Stimulated activated CD4-positive, alpha-beta T cell treated with anti-CD3 and anti-CD28 coated beads, Interleukin-15, amount 100 ng/mL, for 1 hour (primary cell): Measurements from ENCODE around the gene USP20.
"Not testable (repeated sequence)": the region's sequence is repeated elsewhere in the genome, so short reads cannot be mapped to it uniquely, and the experiment has no call there.

ENCODE experiments used
- DNase-seq, 2 donors: peaks; one replicate each; pipeline ENCODE4 v3.0.0-alpha.2; 2020; ENCODE audit warnings: low read depth in 1 of 2, low spot score in 1 of 2

The USP20 gene

DNA sequence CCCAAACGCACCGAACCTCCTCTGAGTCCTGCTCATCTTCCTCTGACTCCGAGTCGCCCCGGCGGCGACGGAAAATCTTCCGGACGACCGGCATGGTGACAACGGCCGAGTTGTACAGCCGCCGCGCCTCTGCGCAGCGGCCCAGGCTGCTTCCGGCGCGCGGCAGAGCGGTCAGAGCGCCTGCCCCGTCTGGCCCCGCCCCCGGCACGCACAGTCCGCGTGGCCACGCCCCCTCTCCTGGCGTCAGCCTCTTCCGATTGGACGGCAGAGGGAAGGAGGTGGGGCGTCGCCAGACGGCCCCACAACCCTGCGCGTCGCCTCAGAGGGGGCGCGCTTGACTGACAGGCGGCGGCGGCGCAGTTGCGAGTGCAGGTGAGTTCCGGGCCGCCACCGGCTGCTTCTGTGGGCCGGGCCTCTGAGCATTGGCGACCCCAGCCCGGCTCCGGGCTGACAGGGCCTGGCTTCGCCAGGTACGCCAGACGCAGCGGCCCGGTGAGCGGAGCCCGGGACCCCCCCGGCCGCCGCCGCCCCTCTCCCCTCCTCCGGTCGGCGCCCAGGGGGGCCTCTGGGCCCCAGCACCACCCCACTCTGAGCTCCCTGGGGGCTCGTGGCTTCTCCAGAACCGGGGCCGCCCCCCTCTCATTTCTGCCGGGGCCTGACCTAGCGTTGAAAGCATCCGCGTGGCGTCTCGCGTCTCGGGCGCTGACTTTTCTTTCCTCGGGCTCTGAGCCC lies at the start of gene USP20, which contains the start of gene C9orf78:
Gene USP20 (plus strand): TSS at position 331 of the 732 bp plus-strand sequence. CDS start 17,098 bp downstream, outside the sequence.
Gene C9orf78 (minus strand): TSS at position 148 of the 732 bp plus-strand sequence. CDS start 54 bp downstream, at position 94.
- peak; percentile 97 for DNase-seq

DNA sequence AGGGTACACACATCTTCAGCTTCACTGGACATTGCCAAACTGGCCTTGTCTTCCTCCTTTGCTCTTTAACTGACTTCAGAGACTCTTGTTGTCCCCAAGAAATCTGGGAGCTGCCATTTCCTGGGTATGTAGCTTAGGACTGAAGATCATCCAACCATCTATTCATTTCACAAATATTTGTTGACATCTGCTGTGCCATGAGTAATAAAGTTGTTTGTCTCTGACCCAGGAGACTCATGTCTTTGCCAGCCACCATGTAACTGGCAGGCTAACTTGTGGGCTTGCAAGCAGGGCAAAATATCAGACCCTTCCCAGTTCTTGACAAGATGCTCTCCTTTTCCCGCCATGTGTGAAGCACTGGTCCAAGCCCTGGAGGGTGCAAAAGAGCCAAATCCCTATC lies 49.4 kb upstream of the USP20 start:
- DNase-seq = no peak

DNA sequence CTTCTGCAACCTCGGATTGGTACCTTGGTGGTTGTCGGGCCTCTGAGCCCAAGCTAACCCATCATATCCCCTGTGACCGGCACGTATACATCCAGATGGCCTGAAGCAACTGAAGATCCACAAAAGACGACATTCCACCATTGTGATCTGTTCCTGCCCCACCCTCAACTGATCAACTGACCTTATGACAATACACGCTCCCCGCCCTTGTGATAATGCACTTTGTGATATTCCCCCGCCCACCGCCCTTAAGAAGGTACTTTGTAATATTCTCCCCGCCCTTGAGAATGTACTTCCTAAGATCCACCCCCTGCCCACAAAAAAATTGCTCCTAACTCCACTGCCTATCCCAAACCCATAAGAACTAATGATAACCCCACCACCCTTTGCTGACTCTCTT lies 48.8 kb upstream of the USP20 start:
- DNase-seq = no peak

DNA sequence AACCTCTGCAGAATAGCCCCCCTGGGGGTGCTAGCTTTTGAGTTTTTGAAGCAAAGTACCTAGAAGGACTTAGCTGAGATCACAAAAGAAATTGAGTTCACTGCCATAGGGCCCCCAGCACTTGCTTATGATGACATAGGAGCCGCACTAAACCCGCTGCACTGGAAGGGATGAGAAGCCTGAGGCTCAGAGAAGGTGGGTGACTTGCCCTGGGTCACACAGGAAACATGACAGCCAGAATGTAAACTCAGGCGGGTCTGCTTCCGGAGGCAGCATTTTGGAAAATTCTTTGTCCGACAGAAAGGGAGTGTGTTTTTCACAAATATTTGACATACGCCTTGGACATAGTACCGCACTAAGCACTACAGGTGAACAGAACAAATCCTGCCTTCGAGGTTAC lies 40.7 kb upstream of the USP20 start:
- DNase-seq = no peak

DNA sequence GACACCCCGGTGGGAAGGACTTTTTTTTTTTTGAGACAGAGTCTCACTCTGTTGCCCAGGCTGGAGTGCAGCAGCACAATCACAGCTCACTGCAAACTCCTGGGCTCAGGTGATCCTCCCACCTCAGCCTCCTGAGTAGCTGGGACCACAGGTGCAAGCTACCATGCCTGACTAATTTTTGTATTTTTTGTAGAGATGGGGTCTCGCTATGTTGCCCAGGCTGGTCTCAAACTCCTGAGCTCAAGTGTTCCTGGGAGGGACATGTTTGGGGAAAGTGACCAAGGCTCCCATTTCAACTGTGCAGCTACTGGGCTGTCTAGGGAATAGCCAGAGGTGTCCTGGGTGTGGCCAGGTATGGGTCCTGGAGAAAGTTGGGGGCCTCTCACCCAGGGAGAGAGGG lies 39.2 kb upstream of the USP20 start:
- DNase-seq = not testable (repeated sequence)

DNA sequence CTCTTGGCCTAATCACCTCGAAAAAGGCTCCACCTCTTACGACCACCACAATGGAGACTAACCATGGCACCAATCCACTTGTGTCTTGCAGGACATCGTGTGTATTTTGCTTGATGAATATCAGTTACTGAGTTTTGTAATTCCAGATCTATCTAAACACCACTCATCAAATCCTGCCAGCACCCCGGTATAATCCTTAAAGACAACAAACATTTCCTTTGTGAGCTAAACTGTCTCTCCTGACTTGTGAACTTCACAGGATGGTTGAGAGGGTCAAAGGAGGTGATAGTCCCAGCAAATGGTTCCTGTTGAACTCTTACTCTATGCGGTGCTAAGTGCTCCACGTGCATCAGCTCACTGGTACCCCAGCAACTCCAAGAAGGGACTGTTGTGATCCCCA lies 36.3 kb upstream of the USP20 start:
- no peak for DNase-seq

DNA sequence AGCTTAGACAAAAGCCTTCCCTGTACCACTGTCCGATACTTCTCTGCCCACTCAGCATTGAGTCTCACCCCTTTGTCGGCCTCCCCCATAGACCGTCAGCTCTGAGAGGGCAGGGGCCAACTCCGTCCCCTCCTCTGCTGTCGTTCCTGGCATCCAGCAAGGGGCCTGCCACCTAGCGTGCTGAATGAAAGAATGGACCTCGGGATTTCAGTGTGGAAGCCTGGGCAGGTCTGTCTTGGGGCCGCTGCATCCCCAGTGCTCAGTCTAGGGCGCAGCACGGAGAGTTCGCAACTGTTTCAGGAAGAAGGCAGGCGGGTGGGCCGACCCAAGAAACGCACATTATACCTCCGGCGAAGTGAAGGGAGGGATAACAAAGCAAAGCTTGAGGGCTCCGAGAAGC lies 33.8 kb upstream of the USP20 start:
- no peak for DNase-seq

DNA sequence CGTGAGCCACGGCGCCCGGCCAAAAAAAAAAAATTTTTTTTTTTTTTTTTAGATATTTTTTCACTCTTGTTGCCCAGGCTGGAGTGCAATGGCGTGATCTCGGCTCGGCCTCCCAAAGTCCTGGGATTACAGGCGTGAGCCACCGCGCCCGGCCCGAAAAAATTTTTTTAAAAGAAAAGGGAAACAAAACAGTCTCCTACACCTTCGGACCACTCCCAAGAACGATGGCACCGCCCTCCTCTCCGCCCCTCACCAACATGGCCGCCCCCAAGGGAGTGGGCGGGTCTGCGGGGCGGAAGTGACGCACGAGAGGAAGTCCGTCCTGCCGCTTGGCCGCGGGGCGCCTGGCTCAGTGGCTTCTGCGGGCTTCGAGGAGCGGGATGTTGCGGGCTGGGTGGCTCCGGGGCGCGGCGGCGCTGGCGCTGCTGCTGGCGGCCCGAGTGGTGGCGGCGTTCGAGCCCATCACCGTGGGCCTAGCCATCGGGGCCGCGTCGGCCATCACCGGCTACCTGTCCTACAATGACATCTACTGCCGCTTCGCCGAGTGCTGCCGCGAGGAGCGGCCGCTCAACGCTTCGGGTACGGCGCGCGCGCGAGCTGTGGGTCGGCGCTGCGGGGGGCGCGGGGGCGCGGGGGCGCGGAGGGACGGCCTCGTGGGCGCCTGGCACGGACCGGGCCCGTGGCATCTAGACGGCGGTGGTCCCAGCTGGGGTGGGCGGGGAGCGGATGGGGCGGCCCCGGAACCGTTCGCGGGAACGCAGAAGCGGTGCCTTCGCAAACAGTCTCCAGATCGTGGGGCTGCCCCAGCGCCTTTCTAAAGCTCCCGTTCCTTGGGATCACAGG lies 32.2 kb upstream of the USP20 start, which contains the start of gene TOR1B:
Gene TOR1B (plus strand): TSS at position 352 of the 843 bp plus-strand sequence. CDS start 29 bp downstream, at position 381.
- DNase-seq = peak; percentile 87 to 92

DNA sequence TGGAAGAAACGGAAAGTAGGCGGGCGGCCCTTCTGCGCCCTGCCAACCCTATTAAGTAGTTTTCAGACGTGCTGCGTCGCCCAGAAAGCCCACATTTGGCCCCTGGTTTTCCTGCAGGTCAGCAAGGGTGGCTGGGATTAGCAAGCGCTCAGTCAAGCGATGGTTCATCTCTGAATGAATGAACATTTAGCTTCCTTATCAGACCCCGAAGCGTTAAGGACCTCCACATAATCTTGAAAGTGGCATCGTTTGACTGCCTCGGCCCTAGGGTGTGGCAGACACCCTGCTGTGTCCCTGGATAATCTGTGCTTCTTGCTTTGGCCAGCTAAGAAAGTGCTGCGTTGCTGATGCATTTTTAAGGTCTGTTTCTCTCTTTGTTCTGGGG lies 31.6 kb upstream of the USP20 start:
- DNase-seq = no peak

DNA sequence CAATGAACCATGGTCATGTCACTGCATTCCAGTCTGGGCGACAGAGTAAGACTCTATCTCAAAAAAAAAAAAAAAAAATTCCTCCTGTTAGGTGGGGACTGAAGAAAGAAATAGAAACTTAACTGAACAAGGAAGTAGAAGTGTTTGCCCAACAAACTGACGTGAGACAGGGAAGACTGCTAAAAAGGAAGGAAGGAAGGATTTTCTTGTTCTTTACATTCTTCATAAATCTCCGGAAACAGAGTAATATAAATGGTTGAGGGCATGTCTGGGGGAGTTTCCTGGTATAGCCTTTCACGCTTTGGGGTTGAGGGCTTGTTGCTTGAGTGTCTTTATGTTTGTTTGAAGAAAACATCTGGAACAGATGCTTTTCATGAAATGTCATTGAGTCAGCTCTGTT lies 29.2 kb upstream of the USP20 start:
- no peak for DNase-seq

DNA sequence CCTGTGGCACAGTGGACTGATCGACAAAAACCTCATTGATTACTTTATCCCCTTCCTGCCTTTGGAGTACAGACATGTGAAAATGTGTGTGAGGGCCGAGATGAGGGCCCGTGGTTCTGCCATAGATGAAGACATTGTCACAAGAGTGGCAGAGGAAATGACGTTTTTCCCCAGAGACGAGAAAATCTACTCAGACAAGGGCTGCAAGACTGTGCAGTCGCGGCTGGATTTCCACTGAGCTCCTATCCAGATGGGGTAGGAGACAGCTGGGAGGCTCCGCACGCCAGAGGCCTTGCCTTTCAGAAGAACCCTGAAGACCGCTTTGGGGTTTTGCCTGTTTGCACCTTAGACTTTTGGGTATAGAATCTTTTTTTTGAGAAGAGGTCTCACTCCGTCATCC lies 25.9 kb upstream of the USP20 start:
- DNase-seq = no peak

DNA sequence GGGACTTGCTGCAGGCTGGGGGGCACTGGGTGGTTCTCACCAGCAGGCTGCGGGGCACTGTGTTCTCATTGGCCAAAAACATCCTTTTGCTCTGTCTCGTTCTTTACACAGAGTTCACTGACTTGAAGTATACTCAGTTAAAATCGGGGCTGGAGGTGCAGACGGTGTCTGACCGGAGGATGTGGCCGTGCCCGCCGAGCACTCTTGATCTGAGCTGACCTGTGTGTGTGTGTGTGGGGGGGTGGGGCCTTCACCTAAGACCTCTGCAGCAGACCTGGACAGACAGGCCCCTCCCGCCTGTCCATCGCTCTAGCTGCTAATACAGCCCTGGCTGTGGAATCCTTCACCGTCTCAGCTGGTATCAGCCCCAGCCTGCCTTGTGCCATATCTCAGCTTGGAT lies 25.1 kb upstream of the USP20 start:
- DNase-seq = no peak

DNA sequence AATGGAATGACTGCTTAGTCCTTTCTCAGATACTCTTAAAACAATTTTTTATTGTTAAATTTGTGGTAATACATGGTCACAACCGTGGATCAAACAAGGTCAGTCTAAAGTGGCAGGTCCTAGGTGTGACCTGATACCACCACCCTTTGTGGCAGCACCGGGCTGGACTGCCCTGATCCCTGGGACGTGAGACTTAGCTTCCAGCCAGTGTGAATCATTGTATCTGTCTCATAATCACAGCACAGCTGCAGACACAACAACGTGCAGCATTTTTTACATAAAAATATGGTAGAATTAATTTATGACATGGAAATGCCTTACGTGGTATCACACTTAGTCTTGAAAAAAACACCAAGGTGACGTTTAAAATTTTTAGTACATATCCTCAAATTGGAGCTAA lies 24.5 kb upstream of the USP20 start:
- DNase-seq = no peak

DNA sequence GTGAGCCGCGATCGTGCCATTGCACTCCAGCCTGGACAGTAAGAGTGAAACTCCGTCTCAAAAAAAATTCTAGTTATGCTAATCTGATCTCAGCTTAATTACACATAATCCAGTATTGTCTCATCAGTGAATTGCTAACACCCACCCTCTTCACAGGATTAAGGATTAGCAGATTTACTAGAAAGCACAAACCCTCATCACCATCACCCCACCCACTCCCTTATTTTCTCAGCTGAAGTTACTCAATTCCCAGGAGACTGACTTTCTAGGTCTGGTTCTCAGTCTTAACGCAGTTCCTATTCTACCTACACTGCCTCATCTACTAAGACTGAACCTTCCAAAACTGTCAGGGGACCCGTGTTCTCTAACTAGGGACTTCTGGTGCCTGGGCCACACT lies 23.3 kb upstream of the USP20 start:
- no peak for DNase-seq

DNA sequence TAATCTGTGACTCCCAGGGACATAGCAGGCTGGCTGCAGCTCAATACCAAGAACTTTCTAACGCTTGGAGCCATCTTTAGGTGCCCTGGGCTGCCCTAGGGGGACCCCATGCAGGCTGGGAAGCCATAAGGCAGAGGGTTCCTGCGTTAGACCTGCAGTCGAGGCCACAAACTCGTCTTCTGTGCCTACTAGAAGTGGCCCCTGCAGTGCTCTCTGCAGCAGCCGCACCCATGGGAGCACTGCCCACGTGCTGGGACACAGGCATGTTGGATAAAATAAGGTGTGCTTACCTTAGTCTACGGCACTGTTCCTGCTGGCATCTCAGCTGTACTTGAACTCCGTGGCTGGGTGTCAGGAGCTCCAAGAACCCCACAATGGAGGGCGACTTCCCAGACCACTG lies 22.9 kb upstream of the USP20 start:
- DNase-seq = no peak

DNA sequence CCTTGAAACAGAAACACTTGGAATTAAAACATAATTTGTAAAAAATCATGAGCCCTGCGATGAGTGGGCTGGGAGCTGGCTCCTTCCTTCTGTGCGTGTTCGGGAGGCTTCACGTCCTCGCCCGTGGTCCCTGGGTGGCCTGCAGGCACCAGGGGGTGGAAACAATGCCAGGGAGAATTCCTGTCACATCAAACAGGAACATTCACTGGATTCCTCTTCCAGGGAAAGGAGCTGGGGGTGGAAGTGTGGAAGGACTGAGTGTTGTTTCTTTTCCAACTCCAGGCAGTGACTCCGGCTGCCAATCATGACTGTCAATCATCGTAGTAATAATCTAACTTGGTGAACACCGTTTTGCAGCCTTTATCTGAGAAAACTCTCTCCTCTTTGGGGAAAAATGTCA lies 21.6 kb upstream of the USP20 start:
- no peak for DNase-seq

DNA sequence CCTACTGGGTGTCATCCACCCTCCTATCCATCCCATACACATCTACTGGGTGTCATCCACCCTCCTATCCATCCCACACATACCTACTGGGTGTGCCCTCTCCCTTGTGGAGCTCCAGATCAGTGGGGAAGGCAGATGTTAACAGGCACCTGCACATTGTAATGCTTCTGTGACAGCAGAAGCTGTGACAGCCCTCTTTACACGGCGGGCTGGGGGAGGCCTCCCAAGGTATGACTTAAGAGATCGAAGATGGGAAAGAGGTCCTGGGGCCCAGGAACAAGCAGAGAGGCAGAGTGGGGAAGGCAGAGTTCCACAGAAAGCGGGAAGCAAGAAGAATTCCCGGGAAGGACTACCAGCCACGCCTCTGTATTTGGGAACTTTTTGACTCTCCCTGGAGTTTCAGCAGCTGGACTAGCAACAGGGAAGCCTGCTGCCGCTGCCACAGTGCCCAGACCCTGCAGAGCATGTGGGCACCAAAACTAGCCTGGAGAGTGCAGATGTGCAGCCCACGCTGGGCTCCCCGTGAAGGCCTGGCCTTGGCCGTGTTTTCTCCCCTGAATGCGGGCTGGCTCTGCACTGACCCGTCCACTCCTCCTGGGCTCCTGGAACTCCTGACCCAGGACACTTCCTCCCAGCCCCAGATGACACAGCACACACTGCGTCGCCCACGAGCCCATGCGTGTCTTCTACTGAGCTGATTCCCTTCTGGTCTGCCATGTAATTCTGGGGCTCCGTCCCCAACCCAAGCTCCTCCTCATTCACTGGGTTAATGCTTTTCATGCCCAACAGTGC lies 20.6 kb upstream of the USP20 start:
- DNase-seq = no peak

DNA sequence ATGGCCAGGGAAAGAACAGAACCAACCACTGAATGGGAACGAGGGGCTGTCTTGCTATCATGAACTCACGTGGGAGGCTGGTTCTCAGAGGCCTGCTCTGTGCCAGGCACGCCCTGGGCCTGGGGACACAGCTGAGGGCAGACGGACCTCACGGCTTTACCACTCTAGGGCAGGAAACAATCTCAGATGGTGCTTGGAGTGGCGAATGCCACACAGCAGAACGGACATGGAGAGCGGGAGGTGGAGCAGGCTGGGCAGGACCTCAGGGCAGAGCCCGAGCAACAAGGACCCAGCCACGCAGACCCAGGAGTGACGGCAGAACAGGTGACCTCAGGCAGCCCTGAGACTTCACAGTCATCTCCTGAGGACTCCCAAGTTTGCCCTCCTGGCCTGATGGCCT lies 20.0 kb upstream of the USP20 start:
- DNase-seq = no peak

DNA sequence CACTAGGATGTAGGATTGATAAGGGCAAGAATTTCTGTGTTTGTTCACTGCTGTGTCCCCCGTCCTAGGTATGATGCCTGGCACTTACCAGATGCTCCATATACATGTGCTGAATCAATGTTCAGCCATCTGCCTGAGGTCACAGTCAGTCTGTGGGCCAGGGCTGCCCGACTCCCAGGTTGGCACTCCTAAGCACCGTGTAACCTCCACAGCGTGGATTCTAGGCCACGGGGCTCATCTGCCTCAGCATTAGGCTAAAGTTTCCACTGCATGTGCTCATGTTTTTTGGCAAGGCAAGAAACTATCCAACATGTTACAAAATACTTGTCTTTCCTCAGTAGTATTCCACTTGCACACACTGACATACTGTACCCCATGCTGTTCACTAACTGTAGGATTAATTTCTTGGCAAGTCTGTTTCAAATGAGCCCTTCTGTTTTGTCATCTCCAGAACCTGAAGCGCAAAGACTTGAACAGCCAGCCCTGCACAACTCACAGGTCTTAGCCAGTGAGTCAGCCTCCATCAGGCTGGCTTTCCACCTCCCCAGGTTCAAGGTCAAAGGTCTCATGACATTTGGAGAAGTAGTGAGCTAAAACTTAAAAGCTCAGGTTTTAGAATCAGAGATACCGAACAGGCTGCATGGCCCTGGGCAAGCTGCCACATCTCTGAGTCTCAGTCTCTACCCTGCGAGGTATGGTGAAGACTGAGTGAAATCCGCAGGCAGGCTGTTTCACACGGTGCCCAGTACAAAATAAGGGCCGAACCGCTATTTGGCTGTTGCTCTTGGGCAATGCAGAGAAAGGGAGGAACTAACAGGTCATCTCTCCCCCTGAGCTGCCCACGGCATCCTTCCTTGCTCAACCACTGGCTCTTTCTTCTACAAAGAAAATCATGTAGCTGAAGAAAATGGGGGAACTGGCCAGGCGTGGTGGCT lies 18.5 kb upstream of the USP20 start:
- DNase-seq = no peak

DNA sequence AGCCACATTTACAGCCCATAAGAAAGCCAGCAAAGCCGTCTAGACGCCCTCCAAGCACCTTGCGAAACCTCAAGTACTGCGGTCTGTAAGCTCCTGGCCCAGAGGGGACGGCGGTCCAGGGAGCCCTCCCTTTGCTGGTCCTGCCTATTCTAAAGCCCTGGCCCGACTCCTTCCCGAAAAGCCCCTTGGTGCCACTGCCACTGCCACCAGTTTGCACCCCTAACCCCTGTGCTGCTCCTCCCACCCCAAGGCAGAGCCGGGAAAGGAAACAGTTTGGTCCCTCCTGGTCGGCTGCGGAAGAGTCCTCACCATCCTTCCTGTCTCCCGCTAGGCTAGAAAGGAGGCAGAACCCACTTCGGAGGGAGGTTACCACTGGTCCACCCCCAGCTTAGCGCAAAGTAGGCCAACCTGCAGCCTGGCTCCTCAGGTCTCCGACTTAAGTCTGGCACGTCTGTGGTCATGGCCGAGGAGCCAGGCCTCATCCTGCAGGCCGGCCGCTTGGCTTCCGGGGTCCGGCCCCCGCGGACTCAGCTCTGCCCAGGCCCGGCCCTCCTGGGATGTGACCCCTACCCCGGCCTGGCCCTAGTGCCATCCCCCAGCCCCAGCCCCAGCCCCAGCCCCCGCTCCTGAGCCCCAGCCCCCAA lies 12.2 kb upstream of the USP20 start:
- DNase-seq = no peak
